ENCODE results near the gene POU3F2.

Gene POU3F2

GRCh38 chr6:98834060-98835031 lies at the start of gene POU3F2:
Gene POU3F2, plus strand, starts transcription at chr6:98834574. Its CDS starts 300 bp downstream, at chr6:98834874.
- DNase-seq: peak; percentile 79 to 80

- no peak for DNase-seq
Measured at GRCh38 chr6:98787435-98787834, 46.9 kb upstream of the POU3F2 start.

- DNase-seq: no peak
Measured at GRCh38 chr6:98787961-98788360, 46.4 kb upstream of the POU3F2 start.

GRCh38 chr6:98794307-98794842 lies 40.0 kb upstream of the POU3F2 start:
- DNase-seq: no peak

- DNase-seq: no peak
Measured at GRCh38 chr6:98797217-98797994, 37.0 kb upstream of the POU3F2 start.

GRCh38 chr6:98800866-98801265 lies 33.5 kb upstream of the POU3F2 start:
- no peak for DNase-seq

- no peak for DNase-seq
Measured at GRCh38 chr6:98808541-98809210, 25.7 kb upstream of the POU3F2 start.

GRCh38 chr6:98812220-98812619 lies 22.2 kb upstream of the POU3F2 start:
- DNase-seq: no peak

GRCh38 chr6:98816799-98817198 lies 17.6 kb upstream of the POU3F2 start:
- DNase-seq: no peak

GRCh38 chr6:98821756-98822405 lies 12.5 kb upstream of the POU3F2 start:
- no peak for DNase-seq

GRCh38 chr6:98823428-98824161 lies 10.8 kb upstream of the POU3F2 start:
- DNase-seq: no peak

GRCh38 chr6:98824162-98824901 lies 10.0 kb upstream of the POU3F2 start:
- DNase-seq: no peak

- no peak for DNase-seq
Measured at GRCh38 chr6:98824902-98825599, 9.3 kb upstream of the POU3F2 start.

- no peak for DNase-seq
Measured at GRCh38 chr6:98825600-98826230, 8.7 kb upstream of the POU3F2 start.

- DNase-seq: no peak
Measured at GRCh38 chr6:98827295-98828159, 6.8 kb upstream of the POU3F2 start.

GRCh38 chr6:98828211-98828788 lies 6.1 kb upstream of the POU3F2 start:
- no peak for DNase-seq

- no peak for DNase-seq
Measured at GRCh38 chr6:98828941-98829411, 5.4 kb upstream of the POU3F2 start.

GRCh38 chr6:98830146-98830545 lies 4.2 kb upstream of the POU3F2 start:
- DNase-seq: no peak

Data from Kasumi-1 (cell line).